ENCODE results near the gene MYO1A. TPM values are rescaled to one million over a fixed set of nuclear protein-coding genes. Genes with fewer than 3 reads are reported as not detected.

The MYO1A gene
- total RNA-seq, 3 donors from 2014 or later (not counting 1 experiment from before 2014, with no cell fraction given): 1.1 TPM; not detected in 2

DNA sequence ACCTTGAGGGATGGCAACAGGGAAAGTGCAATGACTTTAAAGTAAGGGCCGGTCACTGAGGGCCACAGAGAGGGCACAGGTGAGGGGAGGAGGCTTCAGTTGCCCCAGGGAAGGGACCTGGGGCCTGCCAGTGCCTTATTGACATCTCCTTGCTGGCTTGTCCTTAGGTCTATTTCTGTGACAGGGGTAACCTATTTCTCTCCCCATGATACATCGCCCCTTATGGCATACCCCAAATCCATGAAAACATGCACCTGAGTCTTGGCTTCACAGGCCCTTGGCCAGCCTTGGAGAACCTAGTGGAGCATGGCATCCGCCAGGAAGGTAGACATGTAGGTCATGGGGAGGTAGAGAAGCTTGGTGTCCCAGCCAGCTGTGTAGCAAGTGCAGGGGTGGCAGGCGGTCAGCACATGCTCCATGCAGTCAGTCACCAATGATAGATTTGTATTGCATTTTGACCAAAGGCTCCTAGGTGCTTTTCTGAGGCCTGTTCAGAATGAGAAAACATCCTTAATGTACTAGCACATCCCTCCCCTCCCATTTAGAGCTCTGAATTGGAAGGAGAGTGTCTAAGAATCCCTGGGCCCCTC is 68.9 kb downstream of the MYO1A start:
- intact Hi-C loops (cut with micrococcal nuclease): no loop called here
- Histone ChIP-seq H3K27ac (ENCODE audit: low read length) (no peak overlapping the region), H3K36me3 (ENCODE audit: control insufficient read depth, insufficient read depth, low read length) (no peaks in the 10 kb centered on the region), H3K4me3 (ENCODE audit: low read length) (no peak overlapping the region), H3K9me3 (ENCODE audit: control insufficient read depth, insufficient read depth, low read length) (no peaks in the 10 kb centered on the region), H3K4me1 (ENCODE audit: control insufficient read depth, insufficient read depth, low read length) (no peaks in the 10 kb centered on the region), H3K27me3 (ENCODE audit: control insufficient read depth, insufficient read depth, low read length) (no peaks in the 10 kb centered on the region)
- Mint-ChIP-seq H3K4me3 (no peak overlapping the region), H3K9me3 (no peaks in the 10 kb centered on the region), H3K27me3 (ENCODE audit: low read depth in 2 of 2) (no peaks in the 10 kb centered on the region), H3K27ac (no peak overlapping the region), H3K36me3 (no peaks in the 10 kb centered on the region), H3K4me1 (no peaks in the 10 kb centered on the region)
- ATAC-seq (no peak), DNase-seq (no peak)
- 94% methylated on average over 4 of the region's 4 CpGs for WGBS (ENCODE audit: insufficient coverage)
- TF ChIP-seq CTCF (IDR thresholded peaks at IDR 0.05): no peak

DNA sequence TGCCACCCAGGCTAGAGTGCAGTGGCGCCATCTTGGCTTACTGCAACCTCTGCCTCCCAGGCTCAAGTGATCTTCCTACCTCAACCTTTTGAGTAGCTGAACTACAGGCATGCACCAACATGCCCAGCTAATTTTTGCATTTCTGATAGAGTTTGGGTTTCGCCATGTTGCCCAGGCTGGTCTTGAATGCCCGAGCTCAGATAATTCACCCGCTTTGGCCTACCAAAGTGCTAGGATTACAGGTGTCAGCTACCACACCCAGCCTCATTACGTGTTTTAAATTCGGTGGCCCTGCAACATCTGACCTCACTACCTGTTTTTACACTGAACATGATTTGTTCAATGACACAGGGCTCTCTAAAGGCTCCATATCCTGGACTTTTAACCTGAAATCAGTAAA is 69.7 kb downstream of the MYO1A start:
- Histone ChIP-seq H3K4me3 (ENCODE audit: low read length) (no peak overlapping the region), H3K9me3 (ENCODE audit: control insufficient read depth, insufficient read depth, low read length) (no peaks in the 10 kb centered on the region), H3K36me3 (ENCODE audit: control insufficient read depth, insufficient read depth, low read length) (no peaks in the 10 kb centered on the region), H3K27ac (ENCODE audit: low read length) (no peak overlapping the region), H3K4me1 (ENCODE audit: control insufficient read depth, insufficient read depth, low read length) (no peaks in the 10 kb centered on the region), H3K27me3 (ENCODE audit: control insufficient read depth, insufficient read depth, low read length) (no peaks in the 10 kb centered on the region)
- no peak overlapping the region for H3K27ac Mint-ChIP-seq
- 93% methylated on average over 6 of the region's 6 CpGs for WGBS (ENCODE audit: insufficient coverage)
- H3K4me3 Mint-ChIP-seq: no peak overlapping the region
- no peak for ATAC-seq
- no peak for DNase-seq
- H3K4me1 Mint-ChIP-seq: no peaks in the 10 kb centered on the region
- no peaks in the 10 kb centered on the region for H3K36me3 Mint-ChIP-seq
- H3K27me3 Mint-ChIP-seq (ENCODE audit: low read depth in 2 of 2): no peaks in the 10 kb centered on the region
- H3K9me3 Mint-ChIP-seq: no peaks in the 10 kb centered on the region
- intact Hi-C loops (cut with micrococcal nuclease): no loop called here
- no peak for TF ChIP-seq CTCF (IDR thresholded peaks at IDR 0.05)

GRCh38 chr12:56979628-56980027 is 70.3 kb downstream of the MYO1A start:
- no peak overlapping the region for H3K4me3 Mint-ChIP-seq
- Histone ChIP-seq H3K36me3 (ENCODE audit: control insufficient read depth, insufficient read depth, low read length) (no peaks in the 10 kb centered on the region), H3K4me1 (ENCODE audit: control insufficient read depth, insufficient read depth, low read length) (no peaks in the 10 kb centered on the region), H3K27me3 (ENCODE audit: control insufficient read depth, insufficient read depth, low read length) (no peaks in the 10 kb centered on the region), H3K27ac (ENCODE audit: low read length) (no peak overlapping the region), H3K9me3 (ENCODE audit: control insufficient read depth, insufficient read depth, low read length) (no peaks in the 10 kb centered on the region), H3K4me3 (ENCODE audit: low read length) (no peak overlapping the region)
- no peaks in the 10 kb centered on the region for H3K9me3 Mint-ChIP-seq
- no peaks in the 10 kb centered on the region for H3K27me3 Mint-ChIP-seq (ENCODE audit: low read depth in 2 of 2)
- 97% methylated on average over 3 of the region's 3 CpGs for WGBS (ENCODE audit: insufficient coverage)
- TF ChIP-seq CTCF (IDR thresholded peaks at IDR 0.05): no peak
- no peaks in the 10 kb centered on the region for H3K4me1 Mint-ChIP-seq
- DNase-seq (no peak), ATAC-seq (no peak)
- no peak overlapping the region for H3K27ac Mint-ChIP-seq
- intact Hi-C loops (cut with micrococcal nuclease): no loop called here
- H3K36me3 Mint-ChIP-seq: no peaks in the 10 kb centered on the region

Other genes starting within 250 kb of the MYO1A start
- gene SDR9C7, start 115.7 kb downstream of the MYO1A start, total RNA-seq: under 1 TPM in 1 of 3 donors, not detected in 2; 0.20 TPM
- gene RDH16, start 92.5 kb downstream of the MYO1A start, total RNA-seq: 1 to 10 TPM; 1.3 to 2.3 (median 1.6) TPM
- 10 to 100 TPM in 2 of 3 donors, 1 to 10 TPM in 1; 9.5 to 17.6 (median 12.5) TPM for gene ZBTB39, start 43.6 kb downstream of the MYO1A start, total RNA-seq
- not detected for gene TAC3, start 33.6 kb downstream of the MYO1A start, total RNA-seq
- gene NEMP1, start 28.7 kb upstream of the MYO1A start, total RNA-seq: 10 to 100 TPM; 11.1 to 16.7 (median 12.1) TPM
- gene NAB2, start 39.0 kb upstream of the MYO1A start, total RNA-seq: 1 to 10 TPM; 4.2 to 7.0 (median 5.4) TPM
- gene STAT6, start 61.2 kb upstream of the MYO1A start, total RNA-seq: 100 to 1,000 TPM; 277 to 340 (median 319) TPM
- gene LRP1, start 78.4 kb upstream of the MYO1A start, total RNA-seq: 10 to 100 TPM in 1 of 3 donors, 1 to 10 TPM in 2; 6.7 to 13.1 (median 9.5) TPM
- gene LRP1-AS, start 97.5 kb upstream of the MYO1A start, total RNA-seq: not detected
- under 1 TPM in 1 of 3 donors, not detected in 2; 0.82 TPM for gene NXPH4, start 166.7 kb upstream of the MYO1A start, total RNA-seq
- 10 to 100 TPM; 28.6 to 39.3 (median 34.9) TPM for gene SHMT2, start 179.6 kb upstream of the MYO1A start, total RNA-seq
- gene STAC3, start 201.1 kb upstream of the MYO1A start, total RNA-seq: 1 to 10 TPM; 2.4 to 4.1 (median 3.8) TPM

Data from natural killer cell (primary cell).